Kasumi-1 (cell line): ENCODE data around the gene NAT14.

ENCODE experiments used
- DNase-seq, 2 experiments: peaks; one replicate each; lab custom pipeline; 2025; lab: John Stamatoyannopoulos, UW

The NAT14 gene

DNA sequence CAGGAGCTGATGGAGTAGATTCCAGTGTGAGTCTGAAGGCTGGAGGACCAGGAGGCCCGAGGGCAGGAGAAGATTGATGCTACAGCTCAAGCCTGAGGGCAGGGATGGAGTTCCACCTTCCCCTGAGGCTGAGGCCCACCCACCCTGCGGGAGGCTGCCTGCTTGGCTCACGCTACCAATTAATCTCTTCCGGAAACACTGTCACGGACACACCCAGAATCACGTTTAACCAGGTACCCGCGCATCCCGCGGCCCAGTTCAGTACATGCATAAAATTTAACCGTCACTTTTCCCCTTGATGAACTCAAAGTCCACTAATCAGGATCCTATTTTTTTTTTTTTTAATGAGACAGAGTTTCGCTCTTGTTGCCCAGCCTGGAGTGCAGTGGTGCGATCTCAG lies 13.7 kb upstream of the NAT14 start:
- DNase-seq, result no peak

DNA sequence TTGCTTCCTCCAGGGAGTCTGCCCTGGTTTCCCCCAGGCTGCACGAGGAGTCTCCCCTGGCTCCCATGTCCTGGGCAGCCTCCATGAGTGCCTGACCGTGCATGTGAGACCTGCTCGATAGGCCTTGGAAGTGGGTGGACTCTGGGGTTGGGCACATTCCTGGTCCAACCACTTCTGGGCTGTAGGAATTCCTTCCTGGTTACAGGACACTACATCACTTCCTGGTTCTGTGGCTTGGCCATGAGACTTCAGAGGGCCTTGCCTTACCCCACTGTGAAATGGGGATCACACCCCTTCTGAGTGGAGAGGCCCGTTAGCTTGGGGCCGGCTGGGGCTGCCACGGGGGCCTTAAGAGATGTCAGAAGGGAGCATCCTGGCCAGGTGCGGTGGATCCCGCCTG lies 12.5 kb upstream of the NAT14 start:
- no peak for DNase-seq

- DNase-seq, result no peak
These were observed 11.6 kb upstream of the NAT14 start for GRCh38 chr19:55473225-55474012.

GRCh38 chr19:55474269-55475265 lies 10.4 kb upstream of the NAT14 start:
- DNase-seq, result no peak

GRCh38 chr19:55476100-55476775 lies 8.8 kb upstream of the NAT14 start, which contains the start of gene ZNF628:
Gene ZNF628, plus strand, starts transcription at chr19:55476617. Its CDS starts 3,294 bp downstream, at chr19:55479911.
- peak; percentile 96 for DNase-seq

DNA sequence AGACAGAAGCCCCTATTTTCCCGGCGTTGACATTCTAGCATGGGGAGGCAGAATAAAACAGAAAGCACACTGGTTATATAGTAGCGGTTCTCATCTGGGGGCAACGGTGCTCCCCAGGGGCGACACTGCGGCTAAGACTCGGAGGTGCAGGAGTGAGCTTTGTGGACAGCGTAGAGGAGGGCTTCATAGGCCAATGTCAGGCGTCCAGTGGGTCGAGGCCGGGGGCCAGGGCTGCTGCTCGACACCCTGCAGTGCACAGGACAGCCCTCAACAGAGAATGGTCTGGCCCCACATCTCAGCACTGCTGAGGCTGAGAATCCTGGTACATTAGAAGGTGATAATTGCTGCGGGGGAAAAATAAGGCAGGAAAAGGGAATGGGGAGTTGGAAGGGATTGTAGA lies 7.1 kb upstream of the NAT14 start:
- no peak for DNase-seq

DNA sequence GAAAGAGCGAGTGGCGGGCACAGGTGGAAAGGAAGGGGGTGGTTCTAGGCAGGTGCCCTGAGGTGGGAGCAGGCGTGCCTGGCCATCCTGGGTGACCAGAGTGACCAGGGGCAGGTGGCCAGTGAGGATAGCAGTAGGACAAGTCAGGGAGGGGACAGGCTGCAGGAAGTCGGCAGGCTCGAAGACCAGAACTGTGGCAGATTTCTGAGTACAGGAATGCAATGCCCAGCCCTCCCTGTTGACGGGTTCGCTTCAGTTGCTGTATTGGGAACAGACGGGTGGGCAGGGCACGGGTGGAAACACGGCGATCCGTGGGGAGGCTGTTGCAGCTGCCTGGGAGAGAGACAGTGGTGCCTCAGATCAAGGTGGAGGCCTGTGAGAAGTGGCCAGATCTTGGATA lies 6.6 kb upstream of the NAT14 start:
- DNase-seq, result no peak

- DNase-seq, result no peak
These were observed 5.9 kb upstream of the NAT14 start for GRCh38 chr19:55479045-55479444.

GRCh38 chr19:55479451-55480230 lies 5.3 kb upstream of the NAT14 start:
- DNase-seq, result no peak

- no peak for DNase-seq
These were observed 3.7 kb upstream of the NAT14 start for GRCh38 chr19:55481148-55481793.

GRCh38 chr19:55481794-55482155 lies 3.2 kb upstream of the NAT14 start:
- no peak for DNase-seq

GRCh38 chr19:55482156-55482961 lies 2.6 kb upstream of the NAT14 start:
- DNase-seq, result no peak

GRCh38 chr19:55482967-55483705 lies 1.9 kb upstream of the NAT14 start:
- DNase-seq, result no peak

GRCh38 chr19:55483706-55484592 lies 1.0 kb upstream of the NAT14 start:
- no peak for DNase-seq

- DNase-seq, result peak; percentile 4 to 30
These were observed 537 bp downstream of the NAT14 start for GRCh38 chr19:55485439-55486011.

DNA sequence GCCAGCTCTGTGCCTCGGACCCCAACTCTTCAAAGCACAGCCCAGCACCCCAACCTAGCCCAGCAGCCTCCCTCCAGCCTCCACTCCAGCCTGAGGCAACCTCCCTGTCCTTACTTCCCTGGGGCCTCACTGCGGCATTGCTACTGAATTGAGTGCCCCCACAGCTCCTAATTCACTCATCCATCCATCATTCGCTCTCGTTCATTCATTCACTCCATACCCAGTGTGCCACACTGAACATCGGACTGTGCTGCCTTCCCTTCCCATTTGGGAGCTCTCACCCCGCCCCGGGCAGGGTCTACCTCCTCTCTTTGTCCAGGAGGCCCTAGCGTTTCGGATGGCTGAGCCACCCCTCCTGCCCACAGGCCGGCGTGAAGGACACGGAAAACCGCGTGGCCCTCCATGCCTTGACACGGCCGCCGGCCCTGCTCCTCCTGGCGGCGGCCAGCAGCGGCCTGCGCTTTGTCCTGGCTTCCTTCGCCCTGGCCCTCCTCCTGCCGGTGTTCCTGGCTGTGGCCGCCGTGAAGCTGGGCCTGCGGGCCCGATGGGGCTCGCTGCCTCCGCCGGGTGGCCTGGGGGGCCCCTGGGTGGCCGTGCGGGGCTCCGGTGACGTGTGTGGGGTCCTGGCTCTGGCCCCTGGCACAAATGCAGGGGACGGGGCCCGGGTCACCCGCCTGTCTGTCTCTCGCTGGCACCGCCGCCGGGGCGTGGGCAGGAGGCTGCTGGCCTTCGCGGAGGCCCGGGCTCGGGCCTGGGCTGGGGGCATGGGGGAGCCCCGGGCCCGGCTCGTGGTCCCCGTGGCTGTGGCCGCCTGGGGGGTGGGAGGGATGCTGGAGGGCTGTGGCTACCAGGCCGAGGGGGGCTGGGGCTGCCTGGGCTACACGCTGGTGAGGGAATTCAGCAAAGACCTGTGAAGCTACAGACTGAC lies 1.3 kb downstream of the NAT14 start:
- no peak for DNase-seq
